ENCODE measurements around the gene NEK6. TPM values are rescaled to one million over a fixed set of nuclear protein-coding genes. Genes with fewer than 3 reads are reported as not detected.
A peak's percentile ranks its signal among the peaks of the same experiment; 100 is the strongest.

NEK6 gene
- total and polyA plus RNA-seq, 10 of the 15 experiments (the other 5 are each of a cell fraction or from before 2014, with no cell fraction given): 31.3 to 161 (median 89.2) TPM

GRCh38 chr9:124218438-124218982 lies 39.2 kb upstream of the NEK6 start (continued):
- no peak for TF ChIP-seq SMARCA5 (IDR thresholded peaks at IDR 0.05)
- no peak for TF ChIP-seq ZNF217 (IDR thresholded peaks at IDR 0.05)
- no peak for TF ChIP-seq BRCA1 (IDR thresholded peaks at IDR 0.05; ENCODE audit: low read depth, low read length)
- peak; percentile 99 for TF ChIP-seq IKZF2 (IDR thresholded peaks at IDR 0.05)
- peak; percentile 77 for TF ChIP-seq SP1 (IDR thresholded peaks at IDR 0.05; ENCODE audit: low read depth, low read length)
- TF ChIP-seq NFYA (IDR thresholded peaks at IDR 0.05; ENCODE audit: borderline replicate concordance, low read depth, low read length): no peak
- TF ChIP-seq HCFC1 (IDR thresholded peaks at IDR 0.05; ENCODE audit: low read length): no peak
- peak; percentile 64; the same call in 1 of the 2 replicates for TF ChIP-seq ATF3 (IDR thresholded peaks at IDR 0.05; ENCODE audit: borderline replicate concordance, extremely low read depth, low read depth, low read length)
- TF ChIP-seq IKZF1 (conservative IDR thresholded peaks at IDR 0.05): peak; percentile 99
- TF ChIP-seq BCL3 (IDR thresholded peaks at IDR 0.05; ENCODE audit: borderline replicate concordance, insufficient read depth, low read depth, low read length, poor library complexity, severe bottlenecking): peak; percentile 96
- TF ChIP-seq RELB (IDR thresholded peaks at IDR 0.05; ENCODE audit: low read depth): peak; percentile 98
- TF ChIP-seq RELA (IDR thresholded peaks at IDR 0.05; ENCODE audit: borderline replicate concordance, partially characterized antibody): peak; percentile 78
- no peak for TF ChIP-seq SREBF1 (IDR thresholded peaks at IDR 0.05; ENCODE audit: low read length)
- TF ChIP-seq TAF1 (IDR thresholded peaks at IDR 0.05; ENCODE audit: borderline replicate concordance, low read depth, low read length): 0 out of 2 replicates have a peak, but pooled peaks have one; percentile 10
- no peak for TF ChIP-seq ZNF384 (IDR thresholded peaks at IDR 0.05; ENCODE audit: borderline replicate concordance, low read depth, low read length)
- TF ChIP-seq PKNOX1 (IDR thresholded peaks at IDR 0.05): peak; percentile 89
- TF ChIP-seq SIX5 (IDR thresholded peaks at IDR 0.05; ENCODE audit: low read depth, low read length, severe bottlenecking): no peak
- no peak for TF ChIP-seq SMAD1 (IDR thresholded peaks at IDR 0.05; ENCODE audit: low read depth, partially characterized antibody)
- TF ChIP-seq ATF7 (IDR thresholded peaks at IDR 0.05; ENCODE audit: low read depth): peak; percentile 83
- TF ChIP-seq EED (IDR thresholded peaks at IDR 0.05; ENCODE audit: low read depth): peak; percentile 100
- no peak for TF ChIP-seq CEBPZ (IDR thresholded peaks at IDR 0.05; ENCODE audit: low read depth, low read length)
- no peak for TF ChIP-seq RBBP5 (conservative IDR thresholded peaks at IDR 0.05)
- TF ChIP-seq SUPT20H (IDR thresholded peaks at IDR 0.05; ENCODE audit: borderline replicate concordance, control insufficient read depth, low read depth, low read length): no peak
- no peak for TF ChIP-seq ZNF207 (IDR thresholded peaks at IDR 0.05; ENCODE audit: borderline replicate concordance)
- TF ChIP-seq RUNX3 (IDR thresholded peaks at IDR 0.05; ENCODE audit: low read length): no peak

All from GM12878 (cell line).